BJ (cell line): ENCODE results near the gene ZNF770. TPM values are rescaled to one million over a fixed set of nuclear protein-coding genes. Genes with fewer than 3 reads are reported as not detected.
"Not testable (repeated sequence)": the region's sequence is repeated elsewhere in the genome, so short reads cannot be mapped to it uniquely, and the experiment has no call there.

Source experiments
- CTCF ChIA-PET: fragments of 350-600 bp; formaldehyde crosslinking; extraction: SDS; loops from one replicate; lab custom pipeline; 2021; ENCODE audit warnings: antibody characterized with exemption, inconsistent platforms; lab: Yijun Ruan, JAX
- POLR2A ChIA-PET: fragments of 300-600 bp; sonication (Branson Sonifier 250); formaldehyde crosslinking; extraction: SDS; loops from one replicate; lab custom pipeline; 2021; ENCODE audit warnings: antibody characterized with exemption; lab: Charles Lee
- DNase-seq: peaks from one replicate; pipeline ENCODE4 v3.0.0-alpha.2; 2011; ENCODE audit warnings: low read depth
- H3K27me3 ChIP-seq: 2 replicates; pipeline ENCODE4 v1.6.0; 2011; ENCODE audit warnings: low read length; ENCODE audit not compliant: control insufficient read depth, insufficient read depth
- H3K36me3 ChIP-seq: 2 replicates; pipeline ENCODE4 v1.5.1; 2011; ENCODE audit warnings: low read length; ENCODE audit not compliant: control insufficient read depth, insufficient read depth
- H3K4me3 ChIP-seq: 2 replicates; pipeline ENCODE4 v1.5.1; 2011; ENCODE audit warnings: low read depth, mild to moderate bottlenecking, control low read depth, low read length
- polyA plus RNA-seq: library from polyadenylated mRNA; depleted of rRNA; stranded (reverse); fragments of >200 nt; gene quantifications from 2 replicates; pipeline ENCODE4 v1.2.3, GENCODE V29; 2011
- TF ChIP-seq, protein P1 (sequence below): IDR thresholded peaks from 2 replicates; pipeline ENCODE4 v1.5.1; 2011; ENCODE audit warnings: low read depth, mild to moderate bottlenecking, control low read depth, inconsistent platforms, low read length, moderate library complexity; ENCODE audit not compliant: insufficient read depth

The ZNF770 gene
- polyA plus RNA-seq, 1 experiment = 8.6 TPM

DNA sequence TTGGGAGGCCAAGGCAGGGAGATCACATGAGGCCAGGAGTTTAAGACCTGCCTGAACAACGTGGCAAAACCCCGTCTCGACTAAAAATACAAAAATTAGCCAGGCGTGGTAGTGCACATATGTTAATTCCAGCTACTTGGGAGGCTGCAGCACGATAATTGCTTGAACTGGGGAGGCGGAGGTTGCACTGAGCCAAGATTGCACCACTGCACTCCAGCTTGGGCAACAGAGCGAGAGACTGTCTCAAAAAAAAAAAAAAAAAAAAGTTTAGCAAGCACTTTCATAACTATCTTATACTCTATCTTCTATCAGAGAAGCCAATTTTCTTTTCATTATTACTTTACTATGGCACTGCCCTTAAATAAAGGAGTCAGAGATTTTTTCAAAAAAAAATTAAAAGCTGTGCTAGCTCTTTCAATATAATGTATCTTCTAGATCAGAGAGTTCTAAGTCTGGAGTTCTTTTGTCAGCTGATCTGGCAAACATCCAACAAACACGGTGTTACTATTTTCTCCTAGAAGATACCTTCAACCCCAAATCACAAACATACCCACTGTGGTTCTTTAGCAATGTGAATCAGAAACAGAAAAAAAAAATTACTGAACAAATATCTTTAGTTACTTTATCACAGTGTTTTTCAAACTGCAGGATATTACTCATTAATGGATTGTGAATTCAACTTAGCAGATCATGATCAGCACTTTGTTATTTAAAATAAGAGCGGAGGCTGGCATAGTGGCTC, 3.0 kb downstream of the ZNF770 start:
- Histone ChIP-seq H3K36me3 (peaks cover 4% of the 10 kb centered on the region; the same call in 1 of the 2 replicates), H3K27me3 (no peaks in the 10 kb centered on the region), H3K4me3 (no peak overlapping the region)
- no peak for DNase-seq
- POLR2A ChIA-PET = no interaction called here
- TF ChIP-seq, protein P1, sequence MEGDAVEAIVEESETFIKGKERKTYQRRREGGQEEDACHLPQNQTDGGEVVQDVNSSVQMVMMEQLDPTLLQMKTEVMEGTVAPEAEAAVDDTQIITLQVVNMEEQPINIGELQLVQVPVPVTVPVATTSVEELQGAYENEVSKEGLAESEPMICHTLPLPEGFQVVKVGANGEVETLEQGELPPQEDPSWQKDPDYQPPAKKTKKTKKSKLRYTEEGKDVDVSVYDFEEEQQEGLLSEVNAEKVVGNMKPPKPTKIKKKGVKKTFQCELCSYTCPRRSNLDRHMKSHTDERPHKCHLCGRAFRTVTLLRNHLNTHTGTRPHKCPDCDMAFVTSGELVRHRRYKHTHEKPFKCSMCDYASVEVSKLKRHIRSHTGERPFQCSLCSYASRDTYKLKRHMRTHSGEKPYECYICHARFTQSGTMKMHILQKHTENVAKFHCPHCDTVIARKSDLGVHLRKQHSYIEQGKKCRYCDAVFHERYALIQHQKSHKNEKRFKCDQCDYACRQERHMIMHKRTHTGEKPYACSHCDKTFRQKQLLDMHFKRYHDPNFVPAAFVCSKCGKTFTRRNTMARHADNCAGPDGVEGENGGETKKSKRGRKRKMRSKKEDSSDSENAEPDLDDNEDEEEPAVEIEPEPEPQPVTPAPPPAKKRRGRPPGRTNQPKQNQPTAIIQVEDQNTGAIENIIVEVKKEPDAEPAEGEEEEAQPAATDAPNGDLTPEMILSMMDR = no peak
- CTCF ChIA-PET = interaction anchor here (1.7 kb wide), 1 partner anchor 9 kb away, joined by 6 read pairs; no protein-coding TSS in a partner anchor

DNA sequence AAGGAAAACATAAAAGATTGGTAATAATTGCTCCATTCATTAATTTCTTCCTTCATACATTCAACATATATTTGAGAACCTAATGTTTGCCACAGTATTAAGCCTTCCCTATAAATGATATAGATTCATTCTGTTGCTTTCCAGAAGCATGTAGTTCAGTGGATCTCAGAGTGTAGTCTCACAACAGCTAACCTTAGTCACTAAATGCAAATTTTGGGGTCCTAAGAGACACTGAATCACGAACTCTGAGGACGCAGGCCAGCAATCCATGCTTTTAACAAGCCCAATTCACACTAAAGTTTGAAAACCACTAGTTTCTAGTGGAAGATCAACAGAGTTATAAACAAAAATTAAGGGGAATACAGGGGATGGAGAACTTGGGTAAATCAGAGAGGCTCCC, 11.3 kb downstream of the ZNF770 start:
- Histone ChIP-seq H3K4me3 (no peak overlapping the region), H3K27me3 (no peaks in the 10 kb centered on the region), H3K36me3 (peaks cover 2% of the 10 kb centered on the region; the same call in 1 of the 2 replicates)
- ChIA-PET POLR2A (interaction anchor here (0.6 kb wide), 1 partner anchor 9 kb away, joined by 3 read pairs; no protein-coding TSS in a partner anchor), CTCF (interaction anchor here (2.1 kb wide), 1 partner anchor 9 kb away, joined by 6 read pairs; no protein-coding TSS in a partner anchor)
- TF ChIP-seq, protein P1 = no peak
- DNase-seq = no peak

DNA sequence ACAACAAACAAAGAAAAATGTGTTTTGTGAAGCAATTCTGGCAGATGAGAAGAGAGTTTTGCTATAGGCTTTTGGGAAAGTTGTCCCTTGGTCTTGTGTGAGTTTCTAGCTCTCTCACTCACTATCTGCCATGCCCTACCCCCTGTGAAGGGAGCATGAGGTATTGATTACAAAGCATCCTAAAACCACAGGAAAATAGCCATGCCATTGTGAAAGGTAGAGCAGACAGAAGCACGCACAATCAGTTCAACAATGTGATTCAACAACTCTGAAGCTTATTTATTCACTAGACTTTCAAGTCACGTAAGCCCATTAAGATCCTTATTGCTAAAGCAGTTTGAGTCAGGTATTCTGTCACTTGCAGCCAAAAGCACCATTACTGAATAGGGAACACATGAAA, 12.0 kb downstream of the ZNF770 start:
- POLR2A ChIA-PET = interaction anchor here (0.6 kb wide), 1 partner anchor 1820 kb away, joined by 4 read pairs; no protein-coding TSS in a partner anchor
- TF ChIP-seq, protein P1 = no peak
- CTCF ChIA-PET = interaction anchor here (2.1 kb wide), 1 partner anchor 10 kb away, joined by 6 read pairs; no protein-coding TSS in a partner anchor
- no peak overlapping the region for H3K4me3 ChIP-seq
- H3K27me3 ChIP-seq = no peaks in the 10 kb centered on the region
- H3K36me3 ChIP-seq = no peaks in the 10 kb centered on the region
- no peak for DNase-seq

DNA sequence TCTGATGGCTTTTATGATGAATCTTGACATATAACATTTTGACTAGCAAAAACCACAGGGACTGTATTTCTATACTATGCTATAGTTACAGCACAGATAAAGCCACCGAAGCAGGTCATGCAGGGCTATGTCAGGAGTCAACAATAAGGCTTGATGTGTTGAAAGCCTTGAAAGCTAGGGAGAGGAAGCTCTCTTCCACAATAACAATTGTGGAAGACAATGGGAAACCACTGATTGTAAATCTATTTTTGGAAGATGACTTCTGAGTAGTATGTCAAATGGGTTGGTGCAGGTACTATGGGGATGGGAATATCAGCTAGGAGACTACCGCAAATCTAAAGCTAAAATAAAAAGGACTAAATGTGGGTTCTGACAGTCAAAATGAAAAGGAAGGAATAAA, 14.6 kb downstream of the ZNF770 start:
- TF ChIP-seq, protein P1 = no peak
- ChIA-PET CTCF (no interaction called here), POLR2A (no interaction called here)
- no peak for DNase-seq
- Histone ChIP-seq H3K36me3 (no peaks in the 10 kb centered on the region), H3K4me3 (no peak overlapping the region), H3K27me3 (no peaks in the 10 kb centered on the region)

DNA sequence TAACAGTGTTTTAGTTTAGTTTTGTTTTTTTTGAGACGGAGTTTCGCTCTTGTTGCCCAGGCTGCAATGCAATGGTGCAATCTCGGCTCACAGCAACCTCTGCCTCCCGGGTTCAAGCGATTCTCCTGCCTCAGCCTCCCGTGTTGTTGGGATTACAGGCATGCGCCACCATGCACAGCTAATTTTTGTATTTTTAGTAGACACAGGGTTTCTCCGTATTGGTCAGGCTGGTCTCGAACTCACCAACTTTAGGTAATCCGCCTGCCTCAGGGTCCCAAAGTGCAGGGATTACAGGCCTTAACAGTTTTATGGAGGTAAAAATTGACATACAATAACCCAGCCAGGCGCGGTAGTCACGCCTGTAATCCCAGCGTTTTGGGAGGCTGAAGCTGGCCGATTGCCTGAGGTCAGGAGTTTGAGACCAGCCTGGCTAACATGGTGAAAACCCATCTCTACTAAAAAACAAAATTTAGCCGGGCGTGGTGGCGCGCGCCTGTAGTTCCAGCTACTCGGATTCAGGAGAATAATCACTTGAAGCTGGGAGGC, 17.9 kb downstream of the ZNF770 start:
- H3K36me3 ChIP-seq, DNase-seq, H3K27me3 ChIP-seq: not testable (repeated sequence)
- H3K4me3 ChIP-seq = peak overlapping the region; percentile 73
- ChIA-PET POLR2A (interaction anchor here (0.7 to 1.5 kb wide), 3 partner anchors 18 to 1482 kb away, joined by 3 to 12 read pairs (median 4); partner anchors contain the start of gene ZNF770), CTCF (interaction anchor here (0.7 to 2.3 kb wide), 10 partner anchors 9 to 475 kb away, joined by 3 to 20 read pairs (median 6); partner anchors contain the start of gene ZNF770)
